Panc1 (cell line): ENCODE results near the gene RSPH4A. TPM values are rescaled to one million over a fixed set of nuclear protein-coding genes. Genes with fewer than 3 reads are reported as not detected.

ENCODE experiments used
- ATAC-seq: fragments of 200-7000 bp; cut with Tn5 transposase; 2 replicates; pipeline ENCODE4 v1.9.1; 2020; ENCODE audit warnings: mild to moderate bottlenecking, moderate library complexity
- BruUV-seq: library from RNA; stranded (reverse); fragments of 400-500 nt; replicated peaks from 2 replicates; lab custom pipeline; 2021; lab: Mats Ljungman, UMichigan
- CTCF ChIA-PET: fragments of 300-600 bp; sonication (Branson Sonifier 250); formaldehyde crosslinking; loops from one replicate; lab custom pipeline; 2022; ENCODE audit warnings: antibody characterized with exemption; lab: Charles Lee
- POLR2A ChIA-PET: fragments of 300-600 bp; sonication (Branson Sonifier 250); formaldehyde crosslinking; loops from one replicate; lab custom pipeline; 2022; ENCODE audit warnings: antibody characterized with exemption; lab: Charles Lee
- DNase-seq: peaks from one replicate; pipeline ENCODE4 v3.0.0-alpha.2; 2010; ENCODE audit warnings: low read depth, low spot score
- H3K27ac ChIP-seq: 2 replicates; pipeline ENCODE4 v1.5.1; 2011; ENCODE audit warnings: mild to moderate bottlenecking, low read length, inconsistent platforms
- H3K27me3 ChIP-seq: fragments of 200-500 bp; sonication (Bioruptor generic); 2 replicates; pipeline ENCODE4 v1.6.0; 2014; ENCODE audit warnings: low read length, inconsistent platforms; ENCODE audit not compliant: control insufficient read depth, insufficient read depth
- H3K36me3 ChIP-seq: fragments of 200-500 bp; sonication (Bioruptor generic); 2 replicates; pipeline ENCODE4 v1.5.1; 2014; ENCODE audit warnings: inconsistent platforms, mild to moderate bottlenecking, low read length, moderate library complexity; ENCODE audit not compliant: control insufficient read depth, insufficient read depth
- H3K4me1 ChIP-seq: 2 replicates; pipeline ENCODE4 v1.5.1; 2011; ENCODE audit warnings: inconsistent platforms, mild to moderate bottlenecking, low read length, moderate library complexity; ENCODE audit not compliant: control insufficient read depth, insufficient read depth
- H3K4me3 ChIP-seq, 2 experiments: 2 replicates each; pipeline ENCODE4 v1.5.1; 2011 to 2012; ENCODE audit warnings: low read depth in 2 of 2, low read length in 2 of 2, mild to moderate bottlenecking in 2 of 2, inconsistent platforms in 1 of 2, moderate library complexity in 1 of 2
- H3K9me3 ChIP-seq: fragments of 200-500 bp; sonication (Bioruptor generic); 2 replicates; pipeline ENCODE4 v1.5.1; 2014; ENCODE audit warnings: low read depth, mild to moderate bottlenecking, inconsistent platforms, low read length, moderate library complexity; ENCODE audit not compliant: control insufficient read depth, insufficient read depth
- CTCF ChIP-seq: fragments of 450-650 bp; IDR thresholded peaks from 2 replicates; pipeline ENCODE4 v1.5.1; 2017; ENCODE audit warnings: mild to moderate bottlenecking
- POLR2AphosphoS5 ChIP-seq: IDR thresholded peaks from 2 replicates; pipeline ENCODE4 v1.6.1; 2012; ENCODE audit warnings: mild to moderate bottlenecking, low read depth, low read length, moderate library complexity
- REST ChIP-seq, 2 experiments: IDR thresholded peaks; 2 replicates each; pipeline ENCODE4 v1.6.1; 2011 to 2012; ENCODE audit warnings: low read depth in 2 of 2, control low read depth in 1 of 2, low read length in 1 of 2, mild to moderate bottlenecking in 1 of 2, moderate library complexity in 1 of 2; ENCODE audit not compliant: insufficient read depth in 1 of 2
- SIN3A ChIP-seq: IDR thresholded peaks from 2 replicates; pipeline ENCODE4 v1.6.1; 2012; ENCODE audit warnings: low read depth, mild to moderate bottlenecking, low read length, moderate library complexity, borderline replicate concordance; ENCODE audit not compliant: insufficient read depth
- TCF7L2 ChIP-seq: IDR thresholded peaks from 2 replicates; pipeline ENCODE4 v1.6.1; 2011; ENCODE audit warnings: mild to moderate bottlenecking, low read depth, low read length, inconsistent platforms
- in situ Hi-C: cut with HindIII; loops from 2 replicates; pipeline ENCODE4 v1.10.0; 2016; ENCODE audit warnings: low sequenced_read_pairs, low pct_unique_long_range_greater_than_20kb
- intact Hi-C: fragments of 100-400 bp; cut with micrococcal nuclease; formaldehyde crosslinking; loops from one replicate; pipeline ENCODE4 v1.10.0; 2022; ENCODE audit not compliant: unreplicated experiment
- total RNA-seq: library from RNA; stranded (reverse); gene quantifications from one replicate; pipeline ENCODE4 v1.2.1, GENCODE V29; 2021; ENCODE audit not compliant: unreplicated experiment

Gene RSPH4A
- total RNA-seq, 1 experiment from 2014 or later, result 0.44 TPM

GRCh38 chr6:116649129-116649528, 32.9 kb downstream of the RSPH4A start:
- ChIA-PET POLR2A (no interaction called here), CTCF (no interaction called here)
- Histone ChIP-seq H3K27ac (no peak overlapping the region), H3K36me3 (peaks cover 32% of the 10 kb centered on the region), H3K9me3 (no peaks in the 10 kb centered on the region), H3K4me3 (no peak overlapping the region), H3K4me1 (no peaks in the 10 kb centered on the region), H3K27me3 (no peaks in the 10 kb centered on the region)
- intact Hi-C loops, result no loop called here
- TF ChIP-seq SIN3A, result no peak
- TF ChIP-seq CTCF, result no peak
- no peak for TF ChIP-seq POLR2AphosphoS5
- TF ChIP-seq TCF7L2, result no peak
- TF ChIP-seq REST (IDR thresholded peaks at IDR 0.05; ENCODE audit: insufficient read depth in 1 of 2, low read depth in 2 of 2, low read length in 1 of 2), result no peak
- ATAC-seq, result no peak
- no peak for DNase-seq
- in situ Hi-C loops, result no loop called here
- BruUV-seq, result no TSS peak

GRCh38 chr6:116651916-116652315, 35.6 kb downstream of the RSPH4A start:
- CTCF ChIA-PET, result no interaction called here
- intact Hi-C loops (no loop called here), in situ Hi-C loops (no loop called here)
- no peak overlapping the region for H3K4me3 ChIP-seq
- DNase-seq, result no peak
- no peaks in the 10 kb centered on the region for H3K27me3 ChIP-seq
- H3K9me3 ChIP-seq, result no peaks in the 10 kb centered on the region
- POLR2A ChIA-PET, result no interaction called here
- ATAC-seq, result no peak
- TF ChIP-seq REST (IDR thresholded peaks at IDR 0.05; ENCODE audit: insufficient read depth in 1 of 2, low read depth in 2 of 2, low read length in 1 of 2) (no peak), SIN3A (no peak)
- no peaks in the 10 kb centered on the region for H3K4me1 ChIP-seq
- H3K27ac ChIP-seq, result no peak overlapping the region
- H3K36me3 ChIP-seq, result peaks cover 36% of the 10 kb centered on the region
- no TSS peak for BruUV-seq
